IMR-90 (cell line): Measurements from ENCODE around the gene EPHB6. TPM values are rescaled to one million over a fixed set of nuclear protein-coding genes. Genes with fewer than 3 reads are reported as not detected.

Experiments
- ATAC-seq: fragments of 200-7000 bp; cut with Tn5 transposase; 2 replicates; pipeline ENCODE4 v1.9.1; 2020; ENCODE audit warnings: low read depth, mild to moderate bottlenecking, moderate library complexity
- BruUV-seq: library from RNA; stranded (reverse); fragments of 400-500 nt; replicated peaks from 2 replicates; lab custom pipeline; 2021; lab: Mats Ljungman, UMichigan
- CTCF ChIA-PET: fragments of 300-600 bp; formaldehyde crosslinking; extraction: SDS; loops from one replicate; lab custom pipeline; 2021; ENCODE audit warnings: antibody characterized with exemption; lab: Yijun Ruan, JAX
- POLR2A ChIA-PET: fragments of 300-600 bp; sonication (Branson Sonifier 250); formaldehyde crosslinking; loops from one replicate; lab custom pipeline; 2022; ENCODE audit warnings: antibody characterized with exemption; ENCODE audit not compliant: unreplicated experiment; lab: Charles Lee
- DNase-seq: peaks from one replicate; pipeline ENCODE4 v3.0.0; 2013
- H2AFZ ChIP-seq: replicated peaks from 2 replicates; pipeline ENCODE3; 2013; ENCODE audit warnings: low read length, mild to moderate bottlenecking; ENCODE audit not compliant: poor library complexity
- H2AK5ac ChIP-seq: 2 replicates; pipeline ENCODE4 v1.6.1; 2013; ENCODE audit warnings: low read depth, low read length, inconsistent platforms
- H2AK9ac ChIP-seq: replicated peaks from 2 replicates; pipeline ENCODE3; 2013; ENCODE audit warnings: mild to moderate bottlenecking, low read depth, low read length, moderate library complexity; ENCODE audit not compliant: poor library complexity
- H2BK120ac ChIP-seq: 2 replicates; pipeline ENCODE4 v1.6.1; 2013; ENCODE audit warnings: low read depth, low read length, inconsistent platforms
- H2BK15ac ChIP-seq: 3 replicates; pipeline ENCODE4 v1.6.1; 2013; ENCODE audit warnings: low read depth, low read length, inconsistent platforms
- H2BK20ac ChIP-seq: 2 replicates; pipeline ENCODE4 v1.6.1; 2013; ENCODE audit warnings: low read depth, mild to moderate bottlenecking, inconsistent platforms, low read length, moderate library complexity
- H2BK5ac ChIP-seq: 2 replicates; pipeline ENCODE4 v1.6.1; 2013; ENCODE audit warnings: mild to moderate bottlenecking, low read depth, low read length, inconsistent platforms; ENCODE audit not compliant: poor library complexity, severe bottlenecking
- H3K14ac ChIP-seq: replicated peaks from 2 replicates; pipeline ENCODE4 v1.6.1; 2013; ENCODE audit warnings: low read depth, low read length, inconsistent platforms
- H3K18ac ChIP-seq: 2 replicates; pipeline ENCODE4 v1.6.1; 2013; ENCODE audit warnings: low read depth, low read length, control low read depth
- H3K23ac ChIP-seq: 2 replicates; pipeline ENCODE4 v1.6.1; 2013; ENCODE audit warnings: low read depth, low read length, inconsistent platforms
- H3K27ac ChIP-seq: 2 replicates; pipeline ENCODE4 v1.5.1; 2013; ENCODE audit warnings: mild to moderate bottlenecking, control low read depth, low read length; ENCODE audit not compliant: insufficient read depth
- H3K27me3 ChIP-seq: 2 replicates; pipeline ENCODE4 v1.6.1; 2013; ENCODE audit warnings: low read length; ENCODE audit not compliant: control insufficient read depth, insufficient read depth
- H3K36me3 ChIP-seq: 2 replicates; pipeline ENCODE4 v1.6.1; 2013; ENCODE audit warnings: low read length, mixed read lengths; ENCODE audit not compliant: control insufficient read depth, insufficient read depth
- H3K4ac ChIP-seq: 2 replicates; pipeline ENCODE4 v1.6.1; 2013; ENCODE audit warnings: low read depth, low read length, inconsistent platforms
- H3K4me1 ChIP-seq: 2 replicates; pipeline ENCODE4 v1.6.1; 2013; ENCODE audit warnings: low read length, mixed read lengths; ENCODE audit not compliant: control insufficient read depth, insufficient read depth
- H3K4me2 ChIP-seq: 2 replicates; pipeline ENCODE4 v1.6.1; 2013; ENCODE audit warnings: low read depth, mild to moderate bottlenecking, control low read depth, low read length, moderate library complexity
- H3K4me3 ChIP-seq: 2 replicates; pipeline ENCODE4 v1.5.1; 2013; ENCODE audit warnings: low read depth, mild to moderate bottlenecking, control low read depth, low read length, moderate library complexity; ENCODE audit not compliant: insufficient read depth
- H3K56ac ChIP-seq: 2 replicates; pipeline ENCODE4 v1.6.1; 2013; ENCODE audit warnings: low read length, inconsistent platforms; ENCODE audit not compliant: insufficient read depth; ENCODE audit errors: extremely low read depth
- H3K79me1 ChIP-seq, 2 experiments: 2 replicates each; pipeline ENCODE4 v1.6.1; 2013; ENCODE audit warnings: low read length in 2 of 2, inconsistent platforms in 1 of 2, low read depth in 1 of 2
- H3K9ac ChIP-seq: 2 replicates; pipeline ENCODE4 v1.6.1; 2013; ENCODE audit warnings: low read depth, low read length, control low read depth
- H3K9me1 ChIP-seq: 2 replicates; pipeline ENCODE4 v1.6.1; 2013; ENCODE audit warnings: low read length, inconsistent platforms; ENCODE audit not compliant: insufficient read depth
- H3K9me3 ChIP-seq: 2 replicates; pipeline ENCODE4 v1.6.1; 2013; ENCODE audit warnings: low read length; ENCODE audit not compliant: control insufficient read depth, insufficient read depth
- H4K20me1 ChIP-seq: 2 replicates; pipeline ENCODE4 v1.6.1; 2013; ENCODE audit warnings: low read length, inconsistent platforms; ENCODE audit not compliant: insufficient read depth
- H4K5ac ChIP-seq: 2 replicates; pipeline ENCODE4 v1.6.1; 2013; ENCODE audit warnings: mild to moderate bottlenecking, low read depth, low read length, control low read depth
- H4K8ac ChIP-seq, 2 experiments: 2 replicates each; pipeline ENCODE4 v1.6.1; 2013; ENCODE audit warnings: low read depth in 2 of 2, low read length in 2 of 2, control low read depth in 1 of 2, inconsistent platforms in 1 of 2
- H4K91ac ChIP-seq: 2 replicates; pipeline ENCODE4 v1.6.1; 2013; ENCODE audit warnings: low read depth, low read length, inconsistent platforms; ENCODE audit not compliant: insufficient read depth
- MXI1 ChIP-seq: IDR thresholded peaks from 2 replicates; pipeline ENCODE4 v1.6.1; 2012; ENCODE audit warnings: low read depth, mild to moderate bottlenecking, low read length, moderate library complexity, borderline replicate concordance
- POLR2A ChIP-seq: IDR thresholded peaks from 2 replicates; pipeline ENCODE4 v1.6.1; 2012; ENCODE audit warnings: mild to moderate bottlenecking, low read depth, low read length
- RCOR1 ChIP-seq: IDR thresholded peaks from 2 replicates; pipeline ENCODE4 v1.6.1; 2012; ENCODE audit warnings: mild to moderate bottlenecking, low read length, improper control_type of control experiment; ENCODE audit not compliant: insufficient replicate concordance
- WGBS, 2 experiments: methylation state at CpG; one replicate each; pipeline versions ENCODE4 v1.1.5 to v1.1.7; 2013; ENCODE audit warnings: missing lambda C conversion rate in 2 of 2; ENCODE audit not compliant: insufficient read length in 1 of 2; ENCODE audit errors: extremely low coverage in 2 of 2; 5-methylcytosine and 5-hydroxymethylcytosine counted together
- dilution Hi-C: fragments of 300-500 bp; cut with HindIII; formaldehyde crosslinking; loops from one replicate; pipeline ENCODE4 v1.14.3; 2018; ENCODE audit warnings: low sequenced_read_pairs; ENCODE audit not compliant: unreplicated experiment
- in situ Hi-C: fragments of 300-500 bp; cut with MboI; formaldehyde crosslinking; loops from 3 replicates; pipeline ENCODE4 v1.14.3; 2019; ENCODE audit warnings: low sequenced_read_pairs, inconsistent platforms, mixed read lengths
- intact Hi-C: fragments of 100-400 bp; cut with micrococcal nuclease; formaldehyde crosslinking; loops from 2 replicates; pipeline ENCODE4 v1.10.0; 2022
- polyA plus RNA-seq, 3 experiments: library from polyadenylated mRNA; depleted of rRNA; stranded (reverse); fragments of >200 nt; gene quantifications; 2 replicates each; pipeline ENCODE4 v1.2.3, GENCODE V29; 2012; ENCODE audit warnings: low replicate concordance in 1 of 3
- total RNA-seq: library from RNA; depleted of rRNA; stranded (reverse); fragments of >200 nt; gene quantifications from 2 replicates; pipeline ENCODE4 v1.2.3, GENCODE V29; 2012
- TF ChIP-seq, protein P1 (sequence below): fragments of 150-350 bp; IDR thresholded peaks from 2 replicates; pipeline ENCODE4 v1.6.1; 2017; ENCODE audit warnings: mild to moderate bottlenecking, antibody characterized with exemption, low read length, low read depth
- TF ChIP-seq, protein P2 (sequence below): conservative IDR thresholded peaks from 2 replicates; pipeline ENCODE4 v1.5.1; 2012; ENCODE audit warnings: mild to moderate bottlenecking, low read depth, low read length, improper control_type of control experiment

The EPHB6 gene
- total and polyA plus RNA-seq, 2 of the 4 experiments (the other 2 are of a cell fraction), result under 0.01 to 0.60 TPM

DNA sequence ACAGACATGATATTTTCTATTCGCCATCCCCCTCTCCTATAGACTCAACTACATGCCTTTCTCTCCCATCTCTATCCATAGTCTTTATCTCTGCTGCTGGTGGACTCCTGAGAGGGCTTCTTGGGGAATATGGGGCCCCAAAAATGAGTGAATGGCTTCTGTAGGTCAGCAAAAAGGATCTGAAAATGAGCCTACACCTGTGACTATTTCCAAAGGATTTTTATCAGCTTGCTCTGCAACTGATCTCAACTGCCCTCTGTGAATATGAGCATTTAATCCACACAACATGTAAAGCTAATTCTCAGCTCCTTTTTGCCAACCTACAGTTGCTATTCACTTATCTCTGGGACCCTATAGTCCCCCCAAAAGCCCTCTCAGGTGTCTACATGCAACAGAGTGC is 47.9 kb upstream of the EPHB6 start:
- ChIA-PET POLR2A (no interaction called here), CTCF (interaction anchor here (1.7 kb wide), 1 partner anchor 272 kb away, joined by 8 read pairs; no protein-coding TSS in a partner anchor)
- Histone ChIP-seq H3K36me3 (no peaks in the 10 kb centered on the region), H3K18ac (no peak overlapping the region), H2BK20ac (no peak overlapping the region), H2AK9ac (no peak overlapping the region), H2AK5ac (no peak overlapping the region), H3K4me1 (no peaks in the 10 kb centered on the region), H3K27me3 (peaks cover 8% of the 10 kb centered on the region; the same call in 1 of the 2 replicates), H4K91ac (no peak overlapping the region), H3K56ac (no peak overlapping the region), H3K23ac (no peak overlapping the region), H4K20me1 (no peaks in the 10 kb centered on the region), H3K9me1 (no peaks in the 10 kb centered on the region), H3K4ac (no peak overlapping the region), H3K4me3 (no peak overlapping the region), H3K27ac (no peak overlapping the region), H3K9me3 (no peaks in the 10 kb centered on the region), H2AFZ (no peak overlapping the region), H2BK5ac (no peak overlapping the region), H2BK15ac (no peak overlapping the region), H2BK120ac (no peak overlapping the region), H3K14ac (no peak overlapping the region), H4K8ac (no peak overlapping the region), H3K4me2 (no peak overlapping the region), H3K79me1 (no peaks in the 10 kb centered on the region), H3K9ac (no peak overlapping the region), H4K5ac (no peak overlapping the region)
- TF ChIP-seq MXI1 (no peak), RCOR1 (no peak), POLR2A (no peak)
- TF ChIP-seq, protein P1, sequence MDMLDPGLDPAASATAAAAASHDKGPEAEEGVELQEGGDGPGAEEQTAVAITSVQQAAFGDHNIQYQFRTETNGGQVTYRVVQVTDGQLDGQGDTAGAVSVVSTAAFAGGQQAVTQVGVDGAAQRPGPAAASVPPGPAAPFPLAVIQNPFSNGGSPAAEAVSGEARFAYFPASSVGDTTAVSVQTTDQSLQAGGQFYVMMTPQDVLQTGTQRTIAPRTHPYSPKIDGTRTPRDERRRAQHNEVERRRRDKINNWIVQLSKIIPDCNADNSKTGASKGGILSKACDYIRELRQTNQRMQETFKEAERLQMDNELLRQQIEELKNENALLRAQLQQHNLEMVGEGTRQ, result no peak
- TF ChIP-seq, protein P2, sequence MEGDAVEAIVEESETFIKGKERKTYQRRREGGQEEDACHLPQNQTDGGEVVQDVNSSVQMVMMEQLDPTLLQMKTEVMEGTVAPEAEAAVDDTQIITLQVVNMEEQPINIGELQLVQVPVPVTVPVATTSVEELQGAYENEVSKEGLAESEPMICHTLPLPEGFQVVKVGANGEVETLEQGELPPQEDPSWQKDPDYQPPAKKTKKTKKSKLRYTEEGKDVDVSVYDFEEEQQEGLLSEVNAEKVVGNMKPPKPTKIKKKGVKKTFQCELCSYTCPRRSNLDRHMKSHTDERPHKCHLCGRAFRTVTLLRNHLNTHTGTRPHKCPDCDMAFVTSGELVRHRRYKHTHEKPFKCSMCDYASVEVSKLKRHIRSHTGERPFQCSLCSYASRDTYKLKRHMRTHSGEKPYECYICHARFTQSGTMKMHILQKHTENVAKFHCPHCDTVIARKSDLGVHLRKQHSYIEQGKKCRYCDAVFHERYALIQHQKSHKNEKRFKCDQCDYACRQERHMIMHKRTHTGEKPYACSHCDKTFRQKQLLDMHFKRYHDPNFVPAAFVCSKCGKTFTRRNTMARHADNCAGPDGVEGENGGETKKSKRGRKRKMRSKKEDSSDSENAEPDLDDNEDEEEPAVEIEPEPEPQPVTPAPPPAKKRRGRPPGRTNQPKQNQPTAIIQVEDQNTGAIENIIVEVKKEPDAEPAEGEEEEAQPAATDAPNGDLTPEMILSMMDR, result no peak
- no TSS peak for BruUV-seq
- no peak for DNase-seq
- dilution Hi-C loops, result no loop called here
- intact Hi-C loops, result no loop called here
- no CpG with 5 or more reads among the region's 1 CpG for WGBS, 2 experiments
- no peak for ATAC-seq
- in situ Hi-C loops, result no loop called here
